HFF-Myc (cell line): ENCODE measurements around the gene FMN2.

ENCODE experiments used
- DNase-seq: peaks from one replicate; pipeline ENCODE4 v3.0.0-alpha.2; 2011; ENCODE audit warnings: low read depth; ENCODE audit errors: extremely low read depth
- H3K4me3 ChIP-seq: replicated peaks from 2 replicates; pipeline ENCODE4 v1.5.1; 2011; ENCODE audit warnings: low read depth, mild to moderate bottlenecking, control low read depth, low read length
- TF ChIP-seq, protein P1 (sequence below): IDR thresholded peaks from 2 replicates; pipeline ENCODE4 v1.5.1; 2012; ENCODE audit warnings: mild to moderate bottlenecking, low read depth, low read length, control low read depth; ENCODE audit errors: missing control alignments

FMN2 gene

DNA sequence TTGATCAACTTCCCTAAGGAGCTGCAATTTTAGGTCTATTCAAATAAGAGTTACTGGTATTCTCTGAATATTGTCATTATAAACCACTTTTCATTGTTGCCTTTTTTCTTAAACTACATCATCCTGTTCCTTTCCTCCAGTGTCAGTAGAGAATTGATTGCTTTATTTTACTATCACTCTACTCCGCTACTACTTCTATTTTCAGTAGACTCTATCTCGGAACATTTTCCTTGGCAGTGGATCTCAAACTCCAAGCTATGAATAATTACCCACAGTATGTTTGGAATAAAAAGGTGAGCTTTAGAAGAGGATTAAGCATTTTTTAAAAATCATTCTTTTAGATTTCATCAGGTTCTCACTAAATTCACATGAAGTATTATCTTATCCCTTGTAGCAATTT lies 295.4 kb downstream of the FMN2 start:
- H3K4me3 ChIP-seq = no peak overlapping the region
- no peak for DNase-seq
- TF ChIP-seq, protein P1, sequence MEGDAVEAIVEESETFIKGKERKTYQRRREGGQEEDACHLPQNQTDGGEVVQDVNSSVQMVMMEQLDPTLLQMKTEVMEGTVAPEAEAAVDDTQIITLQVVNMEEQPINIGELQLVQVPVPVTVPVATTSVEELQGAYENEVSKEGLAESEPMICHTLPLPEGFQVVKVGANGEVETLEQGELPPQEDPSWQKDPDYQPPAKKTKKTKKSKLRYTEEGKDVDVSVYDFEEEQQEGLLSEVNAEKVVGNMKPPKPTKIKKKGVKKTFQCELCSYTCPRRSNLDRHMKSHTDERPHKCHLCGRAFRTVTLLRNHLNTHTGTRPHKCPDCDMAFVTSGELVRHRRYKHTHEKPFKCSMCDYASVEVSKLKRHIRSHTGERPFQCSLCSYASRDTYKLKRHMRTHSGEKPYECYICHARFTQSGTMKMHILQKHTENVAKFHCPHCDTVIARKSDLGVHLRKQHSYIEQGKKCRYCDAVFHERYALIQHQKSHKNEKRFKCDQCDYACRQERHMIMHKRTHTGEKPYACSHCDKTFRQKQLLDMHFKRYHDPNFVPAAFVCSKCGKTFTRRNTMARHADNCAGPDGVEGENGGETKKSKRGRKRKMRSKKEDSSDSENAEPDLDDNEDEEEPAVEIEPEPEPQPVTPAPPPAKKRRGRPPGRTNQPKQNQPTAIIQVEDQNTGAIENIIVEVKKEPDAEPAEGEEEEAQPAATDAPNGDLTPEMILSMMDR = no peak

DNA sequence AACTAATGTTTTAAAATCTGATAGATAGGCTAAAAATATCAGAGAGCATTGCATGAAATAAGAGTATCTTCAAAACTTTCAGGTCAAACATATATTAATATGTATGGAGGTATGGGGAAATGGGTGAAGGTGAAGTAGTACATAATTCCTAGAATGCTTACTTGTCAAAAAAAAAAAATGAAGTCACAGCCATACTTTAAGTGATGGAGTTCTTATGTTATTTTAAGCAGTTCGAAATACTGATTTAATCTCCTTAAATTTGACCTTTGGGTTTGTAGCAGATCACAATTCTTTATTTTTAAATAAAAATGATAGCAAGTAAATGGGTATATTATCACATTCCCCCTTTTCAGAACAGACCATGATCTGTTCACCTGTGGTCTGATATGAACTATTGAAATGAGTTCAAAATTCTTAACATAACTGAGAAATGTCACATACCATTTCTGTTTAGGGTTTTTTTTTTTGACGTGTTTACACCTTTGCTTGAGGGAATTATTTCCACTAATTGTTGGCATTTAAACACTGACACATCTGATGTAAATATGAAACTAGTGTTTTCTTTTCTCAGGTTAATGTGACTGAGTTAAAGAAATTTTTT lies 300.1 kb downstream of the FMN2 start:
- TF ChIP-seq, protein P1 = no peak
- no peak overlapping the region for H3K4me3 ChIP-seq
- no peak for DNase-seq

DNA sequence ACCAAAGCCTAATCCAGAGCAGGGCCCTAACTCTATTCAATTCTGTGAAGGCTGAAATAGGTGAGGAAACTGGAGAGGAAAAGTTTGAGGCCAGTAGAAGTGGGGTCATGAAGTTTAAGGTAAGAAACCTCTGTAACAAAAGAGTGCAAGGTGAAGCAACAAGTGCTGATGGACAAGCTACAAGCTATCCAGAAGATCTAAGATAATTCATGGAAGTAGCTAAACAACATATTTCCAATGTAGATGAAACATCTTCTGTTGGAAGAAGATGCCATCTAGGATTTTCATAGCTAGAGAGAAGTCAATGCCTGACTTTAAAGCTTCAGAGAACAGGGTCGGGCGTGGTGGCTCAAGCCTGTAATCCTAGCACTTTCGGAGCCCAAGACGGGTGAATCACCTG lies 302.7 kb downstream of the FMN2 start:
- H3K4me3 ChIP-seq = no peak overlapping the region
- DNase-seq = no peak
- TF ChIP-seq, protein P1 = no peak

DNA sequence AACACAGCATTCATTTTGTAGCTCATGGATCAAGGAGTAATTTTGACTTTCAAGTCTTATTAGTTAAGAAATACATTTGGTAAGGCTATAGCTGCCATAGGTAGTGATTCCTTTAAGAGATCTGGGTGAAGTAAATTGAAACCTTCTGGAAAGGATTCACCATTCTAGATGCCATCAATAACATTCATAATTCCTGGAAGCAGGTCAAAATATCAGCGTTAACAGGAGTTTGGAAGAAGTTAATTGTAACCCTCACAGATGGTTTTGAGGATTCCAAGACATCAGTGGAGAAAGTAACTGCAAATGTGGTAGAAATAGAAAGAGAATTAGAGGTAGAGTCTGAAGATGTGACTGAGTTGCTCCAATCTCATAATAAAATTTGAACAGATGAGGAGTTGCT lies 303.7 kb downstream of the FMN2 start:
- no peak for DNase-seq
- H3K4me3 ChIP-seq = no peak overlapping the region
- TF ChIP-seq, protein P1 = no peak

DNA sequence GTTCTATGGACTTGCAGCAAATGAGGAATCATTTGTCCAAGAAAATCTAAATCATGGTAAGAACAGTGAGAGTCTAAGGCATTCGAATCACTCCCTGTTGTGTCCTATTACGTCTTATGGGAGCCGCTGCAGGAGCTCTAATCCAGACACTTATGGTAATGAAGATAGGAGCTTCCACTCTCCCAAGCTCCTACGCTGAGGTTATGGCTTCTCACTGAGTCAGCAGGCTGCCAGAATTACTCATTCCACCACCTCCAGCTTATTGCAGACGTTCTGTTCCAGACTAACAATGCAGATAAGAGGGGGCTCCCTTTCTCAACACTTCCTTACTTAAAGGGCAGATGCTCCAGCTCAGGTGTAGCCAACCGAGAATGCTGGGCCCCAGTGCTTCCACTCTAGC lies 307.7 kb downstream of the FMN2 start:
- H3K4me3 ChIP-seq = no peak overlapping the region
- TF ChIP-seq, protein P1 = no peak
- peak; percentile 39 for DNase-seq

DNA sequence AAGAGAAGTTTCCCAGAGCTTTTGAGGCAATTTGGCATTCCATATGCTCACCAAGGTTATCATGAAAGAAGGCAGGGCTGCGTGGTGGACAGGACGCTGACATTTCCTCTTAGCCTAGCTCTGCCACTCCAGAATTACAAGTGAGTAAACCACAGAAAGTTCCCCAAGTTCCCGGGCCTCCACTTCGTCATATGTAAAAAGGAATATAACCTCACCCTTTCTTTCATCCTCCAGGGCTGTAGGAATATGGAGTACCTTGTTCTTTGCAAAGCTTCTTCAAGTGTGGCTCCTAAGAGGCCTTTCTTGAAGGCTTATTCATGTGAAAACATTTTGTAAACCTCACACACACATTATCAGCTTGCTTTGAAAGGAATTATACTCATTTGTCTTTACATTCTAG lies 310.0 kb downstream of the FMN2 start:
- no peak for DNase-seq
- no peak overlapping the region for H3K4me3 ChIP-seq
- TF ChIP-seq, protein P1 = no peak

DNA sequence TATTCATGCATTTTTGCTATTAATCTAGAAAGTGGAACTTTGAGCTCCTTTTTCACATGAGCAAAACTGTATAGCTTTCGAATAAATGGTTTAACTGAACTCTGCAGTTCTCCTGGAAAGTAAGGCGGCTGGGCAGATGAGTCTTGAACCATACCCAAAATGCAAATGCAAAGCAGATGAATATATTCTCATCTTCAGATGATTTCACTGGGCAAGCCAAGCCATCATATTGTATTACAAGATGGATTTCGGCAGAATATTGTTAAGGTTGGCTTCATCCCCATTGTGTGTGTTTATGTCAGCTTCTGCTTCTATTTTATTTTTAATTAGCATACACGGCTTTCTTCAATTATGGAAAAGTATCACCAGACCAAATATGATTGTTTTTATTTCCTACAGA lies 310.6 kb downstream of the FMN2 start:
- TF ChIP-seq, protein P1 = no peak
- no peak overlapping the region for H3K4me3 ChIP-seq
- no peak for DNase-seq
